ENCODE data around the gene RAD51D.

Gene RAD51D

DNA sequence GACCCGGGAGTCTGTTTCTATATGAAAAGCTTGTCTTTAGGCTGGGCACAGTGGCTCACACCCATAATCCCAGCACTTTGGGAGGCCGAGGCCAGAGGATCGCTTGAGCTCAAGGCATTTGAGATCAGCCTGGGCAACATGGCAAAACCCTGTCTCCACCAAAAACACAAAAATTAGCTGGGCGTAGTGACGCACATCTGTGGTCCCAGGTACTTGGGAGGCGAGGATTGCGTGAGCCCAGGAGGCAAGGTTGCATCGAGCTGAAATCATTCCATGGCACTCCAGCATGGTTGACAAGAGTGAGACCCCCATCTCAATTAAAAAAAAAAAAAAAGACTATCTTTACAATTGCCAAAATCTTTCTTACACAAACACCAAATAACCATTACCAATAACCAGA lies 33.5 kb downstream of the RAD51D start:
- no peak overlapping the region for H3K27ac ChIP-seq
- TF ChIP-seq, protein P1, sequence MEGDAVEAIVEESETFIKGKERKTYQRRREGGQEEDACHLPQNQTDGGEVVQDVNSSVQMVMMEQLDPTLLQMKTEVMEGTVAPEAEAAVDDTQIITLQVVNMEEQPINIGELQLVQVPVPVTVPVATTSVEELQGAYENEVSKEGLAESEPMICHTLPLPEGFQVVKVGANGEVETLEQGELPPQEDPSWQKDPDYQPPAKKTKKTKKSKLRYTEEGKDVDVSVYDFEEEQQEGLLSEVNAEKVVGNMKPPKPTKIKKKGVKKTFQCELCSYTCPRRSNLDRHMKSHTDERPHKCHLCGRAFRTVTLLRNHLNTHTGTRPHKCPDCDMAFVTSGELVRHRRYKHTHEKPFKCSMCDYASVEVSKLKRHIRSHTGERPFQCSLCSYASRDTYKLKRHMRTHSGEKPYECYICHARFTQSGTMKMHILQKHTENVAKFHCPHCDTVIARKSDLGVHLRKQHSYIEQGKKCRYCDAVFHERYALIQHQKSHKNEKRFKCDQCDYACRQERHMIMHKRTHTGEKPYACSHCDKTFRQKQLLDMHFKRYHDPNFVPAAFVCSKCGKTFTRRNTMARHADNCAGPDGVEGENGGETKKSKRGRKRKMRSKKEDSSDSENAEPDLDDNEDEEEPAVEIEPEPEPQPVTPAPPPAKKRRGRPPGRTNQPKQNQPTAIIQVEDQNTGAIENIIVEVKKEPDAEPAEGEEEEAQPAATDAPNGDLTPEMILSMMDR (IDR thresholded peaks at IDR 0.05) = no peak
- DNase-seq (ENCODE audit: low spot score) = no peak
- H3K4me3 ChIP-seq = no peak overlapping the region

DNA sequence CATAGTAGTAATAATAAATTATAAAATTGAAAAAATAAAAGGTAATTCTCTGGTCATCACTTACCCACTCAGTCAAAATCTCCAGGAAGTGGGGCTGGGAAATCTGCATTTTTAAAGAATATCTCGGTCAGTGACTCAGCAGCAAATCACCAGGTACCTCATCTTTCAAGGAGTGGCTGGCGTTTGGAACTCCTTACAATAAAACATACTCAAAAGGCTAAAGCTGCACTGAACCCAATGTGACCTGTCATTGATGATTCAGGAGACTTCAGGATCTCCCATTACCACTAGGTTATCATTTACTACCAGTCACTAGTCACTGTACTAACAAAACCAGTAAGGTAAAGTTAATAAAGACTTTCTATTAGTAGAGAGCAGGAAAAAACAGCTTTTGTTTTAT lies 34.7 kb downstream of the RAD51D start:
- TF ChIP-seq, protein P1 (IDR thresholded peaks at IDR 0.05) = no peak
- Histone ChIP-seq H3K4me3 (no peak overlapping the region), H3K27ac (no peak overlapping the region)
- DNase-seq (ENCODE audit: low spot score) = no peak

DNA sequence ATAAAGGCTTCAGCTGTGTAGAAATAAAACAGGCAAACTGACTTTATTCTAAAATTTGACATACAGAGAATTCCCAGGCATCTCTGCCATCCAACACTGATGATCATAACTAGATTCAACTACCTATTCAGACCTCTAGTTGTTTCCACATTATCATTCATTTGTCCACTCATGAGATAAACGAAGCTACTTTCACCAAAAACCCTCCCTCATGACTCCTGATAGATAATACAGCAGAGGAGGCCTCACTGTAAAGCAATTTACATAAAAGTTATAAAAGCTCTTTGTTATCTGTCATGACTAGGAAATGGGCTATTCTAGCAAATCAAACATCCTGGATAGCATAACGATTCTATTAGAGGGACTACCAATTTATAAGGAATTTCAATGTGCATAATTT lies 36.6 kb downstream of the RAD51D start:
- Histone ChIP-seq H3K4me3 (no peak overlapping the region), H3K27ac (no peak overlapping the region)
- TF ChIP-seq, protein P1 (IDR thresholded peaks at IDR 0.05) = no peak
- DNase-seq (ENCODE audit: low spot score) = no peak

DNA sequence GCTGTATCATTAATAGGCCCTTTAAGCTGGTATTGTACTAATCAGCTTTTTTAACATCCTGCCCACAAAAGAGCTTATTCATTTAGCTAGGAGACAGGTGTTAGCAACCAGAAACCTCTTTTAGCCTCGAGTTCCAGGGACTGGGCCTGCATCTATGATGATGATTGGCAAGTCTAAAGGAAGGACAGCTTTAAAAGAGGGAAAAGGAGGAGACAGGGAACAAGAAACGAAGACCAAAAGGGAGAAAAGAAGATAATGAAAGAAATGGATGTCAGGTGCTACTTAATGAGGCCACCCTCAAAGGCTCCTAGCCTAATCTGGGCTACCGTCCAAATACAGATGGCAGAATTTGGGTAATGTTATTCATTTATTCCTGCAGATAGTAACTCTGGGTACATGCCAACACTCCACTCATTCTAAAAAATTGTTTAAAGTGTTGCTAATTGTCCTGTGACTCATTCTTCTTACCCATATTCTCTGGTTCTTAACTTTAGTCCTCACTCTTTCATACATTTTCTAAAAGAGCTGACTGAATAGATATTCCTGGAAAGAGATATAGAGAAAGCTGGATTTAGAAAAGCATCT lies 37.5 kb downstream of the RAD51D start:
- TF ChIP-seq, protein P1 (IDR thresholded peaks at IDR 0.05) = no peak
- no peak overlapping the region for H3K27ac ChIP-seq
- DNase-seq (ENCODE audit: low spot score) = no peak
- H3K4me3 ChIP-seq = no peak overlapping the region

DNA sequence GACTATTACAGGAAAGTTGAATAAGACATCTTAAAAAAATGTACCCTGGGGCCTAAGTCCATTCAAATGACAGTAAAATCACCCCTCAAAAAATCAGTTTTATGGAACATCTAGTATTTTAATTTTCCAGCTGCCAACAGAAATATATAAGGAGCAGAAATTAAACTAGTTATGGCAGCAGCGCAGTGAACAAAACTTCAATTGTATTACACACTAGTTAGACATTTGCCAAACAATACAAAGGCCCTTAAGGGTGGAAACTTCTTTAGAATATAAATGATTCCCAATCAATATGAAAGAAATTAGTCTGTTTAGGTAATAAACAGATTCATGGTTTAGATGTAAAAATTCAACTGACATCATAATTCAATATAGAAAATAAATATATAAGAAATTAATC lies 38.0 kb downstream of the RAD51D start:
- no peak for DNase-seq (ENCODE audit: low spot score)
- H3K27ac ChIP-seq = no peak overlapping the region
- no peak overlapping the region for H3K4me3 ChIP-seq
- TF ChIP-seq, protein P1 (IDR thresholded peaks at IDR 0.05) = no peak

DNA sequence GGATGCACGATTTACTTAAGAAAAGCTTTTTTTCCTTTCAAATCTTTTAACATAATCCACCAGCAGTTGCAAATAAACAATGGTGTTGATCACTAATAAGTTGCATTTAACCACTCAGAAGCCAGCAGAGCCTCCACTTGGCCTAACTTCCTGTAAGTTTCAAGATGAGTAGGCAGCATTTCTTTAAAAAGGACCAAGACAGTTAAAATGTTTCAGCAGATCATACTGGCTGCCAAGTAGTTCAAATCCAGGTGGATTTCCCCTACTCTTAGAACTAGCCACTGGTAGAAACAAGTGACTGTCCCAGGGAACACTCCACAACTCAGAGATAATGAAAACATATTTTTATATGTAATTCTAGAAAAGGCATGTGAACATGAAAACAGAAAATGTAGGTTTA lies 39.1 kb downstream of the RAD51D start:
- Histone ChIP-seq H3K4me3 (no peak overlapping the region), H3K27ac (no peak overlapping the region)
- DNase-seq (ENCODE audit: low spot score) = no peak
- TF ChIP-seq, protein P1 (IDR thresholded peaks at IDR 0.05) = no peak

DNA sequence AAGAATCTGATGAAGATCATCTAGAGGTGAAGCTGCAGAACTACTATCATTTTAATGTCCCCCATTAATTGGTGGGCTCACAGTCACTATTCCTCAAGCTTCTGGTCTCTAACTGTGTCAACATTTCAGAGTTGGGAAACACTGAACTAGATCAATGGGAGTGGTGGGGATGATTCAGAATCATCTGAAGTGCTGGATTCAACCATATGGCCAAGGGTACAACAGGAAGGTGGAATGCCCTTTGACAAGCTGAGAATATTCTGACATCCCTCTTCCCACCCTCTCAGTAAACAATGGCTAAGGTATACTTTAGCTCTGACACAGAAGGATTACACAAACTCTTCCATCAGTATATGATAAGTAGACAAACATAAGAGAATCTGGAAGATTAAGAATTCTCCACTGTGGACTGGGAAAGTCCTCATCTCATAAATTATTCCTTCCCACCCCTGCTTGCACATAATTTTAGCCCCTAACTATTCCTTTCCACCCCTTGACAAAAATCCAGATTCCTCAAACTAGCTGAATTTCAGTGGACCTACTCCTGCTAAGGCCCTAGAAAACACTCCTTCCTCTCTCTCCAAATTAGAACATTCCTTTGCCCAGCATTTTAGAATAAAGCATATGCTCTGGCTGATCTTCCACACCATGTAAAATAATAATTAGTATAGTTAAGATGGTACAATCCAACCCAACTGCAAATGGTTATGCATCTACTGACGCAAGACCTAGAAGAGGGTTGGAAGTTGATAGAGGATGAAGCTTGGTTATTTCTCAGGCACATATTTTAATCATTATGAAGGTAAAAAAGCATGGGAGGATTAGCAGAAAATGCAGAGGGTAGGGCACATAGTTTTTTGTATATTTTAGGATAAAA lies 39.9 kb downstream of the RAD51D start:
- no peak overlapping the region for H3K4me3 ChIP-seq
- no peak overlapping the region for H3K27ac ChIP-seq
- TF ChIP-seq, protein P1 (IDR thresholded peaks at IDR 0.05) = no peak
- DNase-seq (ENCODE audit: low spot score) = no peak

All from coronary artery (tissue), 2 donors.